ENCODE measurements around the gene INHBC.
"Not testable (repeated sequence)": the region's sequence is repeated elsewhere in the genome, so short reads cannot be mapped to it uniquely, and the experiment has no call there.

INHBC gene

DNA sequence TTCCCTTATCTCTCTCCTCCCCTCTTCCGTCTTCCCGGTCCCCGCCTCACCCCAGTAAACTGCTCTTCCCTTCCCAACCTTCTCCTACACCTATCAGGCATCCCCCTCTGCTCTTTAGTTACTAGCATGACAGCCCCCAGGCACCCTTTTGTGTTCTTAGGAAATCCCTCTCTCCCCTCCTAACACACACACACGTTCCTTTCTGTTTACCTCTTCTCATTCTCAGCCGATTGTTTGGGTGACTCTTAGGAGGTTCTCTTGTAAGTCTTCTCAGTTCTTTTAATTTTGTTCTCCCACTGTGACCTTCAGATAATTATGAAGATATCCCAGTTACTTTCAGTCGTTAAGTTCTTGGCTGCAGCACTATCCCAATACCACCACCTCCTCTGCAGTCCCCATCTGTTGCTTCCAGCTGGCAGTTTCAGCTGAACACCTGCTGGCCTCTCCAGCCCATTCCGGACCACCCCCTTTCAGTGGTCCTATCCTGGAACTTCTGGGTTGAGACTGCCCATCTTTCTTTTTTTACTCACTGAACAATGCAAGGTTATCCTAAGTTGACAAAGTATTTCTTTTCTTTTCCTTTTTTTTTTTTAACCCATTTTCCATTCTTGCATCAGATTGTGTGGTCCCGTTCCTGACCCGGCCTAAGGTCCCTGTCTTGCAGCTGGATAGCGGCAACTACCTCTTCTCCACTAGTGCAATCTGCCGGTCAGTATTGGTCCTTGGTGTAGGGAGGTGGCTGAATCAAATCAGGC is 54.0 kb downstream of the INHBC start:
- no peak for DNase-seq

DNA sequence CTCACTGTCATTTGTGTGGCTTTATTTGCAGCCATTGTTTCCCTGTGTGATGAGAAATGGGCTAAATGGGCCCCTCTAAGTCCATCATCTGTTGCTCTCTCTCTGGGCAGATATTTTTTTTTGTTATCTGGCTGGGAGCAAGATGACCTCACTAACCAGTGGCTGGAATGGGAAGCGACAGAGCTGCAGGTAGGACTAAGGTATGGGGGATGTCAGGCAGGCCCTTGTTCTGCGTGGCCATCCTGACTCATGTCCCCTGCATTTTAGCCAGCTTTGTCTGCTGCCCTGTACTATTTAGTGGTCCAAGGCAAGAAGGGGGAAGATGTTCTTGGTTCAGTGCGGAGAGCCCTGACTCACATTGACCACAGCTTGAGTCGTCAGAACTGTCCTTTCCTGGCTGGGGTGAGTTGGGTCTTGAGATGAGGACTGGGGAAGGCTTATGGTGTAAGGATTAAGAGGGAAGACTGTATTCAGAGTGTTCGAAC is 54.6 kb downstream of the INHBC start:
- DNase-seq = no peak

DNA sequence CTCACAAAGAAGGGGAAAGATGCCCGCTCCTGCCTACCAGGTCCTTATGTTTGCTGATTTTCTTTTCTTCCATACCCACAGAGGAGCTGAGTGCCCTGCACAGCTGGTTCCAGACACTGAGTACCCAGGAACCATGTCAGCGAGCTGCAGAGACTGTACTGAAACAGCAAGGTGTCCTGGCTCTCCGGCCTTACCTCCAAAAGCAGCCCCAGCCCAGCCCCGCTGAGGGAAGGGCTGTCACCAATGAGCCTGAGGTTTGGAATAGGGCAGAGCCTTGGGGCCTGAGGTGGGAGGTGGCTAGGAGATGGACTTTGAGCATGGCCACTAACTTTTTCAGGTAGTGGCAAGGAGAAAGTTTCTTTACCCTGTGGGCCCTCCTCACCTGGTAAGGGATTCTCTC is 55.5 kb downstream of the INHBC start:
- no peak for DNase-seq

DNA sequence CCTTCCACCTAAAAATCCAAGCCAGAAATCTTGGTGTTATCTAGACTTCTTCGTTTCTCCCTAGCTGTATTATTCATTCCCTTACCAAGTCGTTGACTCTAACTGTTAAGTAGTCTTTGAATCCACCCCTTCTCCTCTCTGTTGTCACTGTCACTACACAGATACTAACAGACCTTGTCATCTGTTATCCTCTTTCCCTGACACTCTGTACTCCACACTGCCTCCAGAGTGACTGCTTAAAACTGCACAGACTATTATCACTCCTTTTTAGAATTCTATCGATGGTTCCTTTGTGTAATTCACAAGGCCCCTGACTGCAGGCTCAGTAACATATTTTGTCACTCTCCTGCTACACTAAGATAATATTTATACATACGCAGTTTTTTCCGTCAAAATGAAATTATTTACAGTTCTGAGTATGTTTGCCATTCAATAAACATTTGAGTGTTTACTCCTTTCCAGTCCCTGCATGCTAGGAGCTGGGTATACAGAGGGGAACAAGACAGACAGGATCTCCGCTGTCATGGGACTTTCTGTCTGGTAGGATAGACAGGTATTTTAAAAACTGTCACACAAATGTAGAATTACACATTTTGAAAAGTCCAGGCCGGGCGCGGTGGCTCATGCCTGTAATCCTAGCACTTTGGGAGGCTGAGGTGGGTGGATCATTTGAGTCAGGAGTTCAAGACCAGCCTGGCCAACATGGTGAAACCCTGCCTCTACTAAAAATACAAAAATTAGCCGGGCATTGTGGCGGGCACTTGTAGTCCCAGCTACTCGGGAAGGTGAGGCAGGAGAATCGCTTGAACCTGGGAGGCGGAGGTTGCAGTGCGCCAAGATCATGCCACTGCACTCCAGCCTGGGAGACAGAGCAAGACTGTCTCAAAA is 57.1 kb downstream of the INHBC start:
- no peak for DNase-seq

DNA sequence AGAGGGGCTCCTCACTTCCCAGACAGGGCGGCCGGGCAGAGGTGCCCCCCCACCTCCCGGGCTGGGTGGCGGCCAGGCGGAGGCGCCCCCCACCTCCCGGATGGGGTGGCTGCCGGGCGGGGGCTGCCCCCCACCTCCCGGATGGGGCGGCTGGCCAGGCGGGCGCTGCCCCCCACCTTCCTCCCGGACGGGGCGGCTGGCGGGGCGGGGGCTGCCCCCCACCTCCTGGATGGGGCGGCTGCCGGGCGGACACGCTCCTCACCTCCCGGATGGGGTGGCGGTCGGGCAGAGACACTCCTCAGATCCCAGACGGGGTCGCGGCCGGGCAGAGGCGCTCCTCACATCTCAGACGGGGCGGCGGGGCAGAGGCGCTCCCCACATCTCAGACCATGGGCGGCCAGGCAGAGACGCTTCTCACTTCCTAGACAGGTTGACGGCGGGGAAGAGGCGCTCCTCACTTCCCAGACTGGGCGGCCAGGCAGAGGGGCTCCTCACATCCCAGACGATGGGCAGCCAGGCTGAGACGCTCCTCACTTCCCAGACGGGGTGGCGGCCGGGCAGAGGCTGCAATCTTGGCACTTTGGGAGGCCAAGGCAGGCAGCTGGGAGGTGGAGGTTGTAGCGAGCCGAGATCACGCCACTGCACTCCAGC is 60.6 kb downstream of the INHBC start:
- not testable (repeated sequence) for DNase-seq

DNA sequence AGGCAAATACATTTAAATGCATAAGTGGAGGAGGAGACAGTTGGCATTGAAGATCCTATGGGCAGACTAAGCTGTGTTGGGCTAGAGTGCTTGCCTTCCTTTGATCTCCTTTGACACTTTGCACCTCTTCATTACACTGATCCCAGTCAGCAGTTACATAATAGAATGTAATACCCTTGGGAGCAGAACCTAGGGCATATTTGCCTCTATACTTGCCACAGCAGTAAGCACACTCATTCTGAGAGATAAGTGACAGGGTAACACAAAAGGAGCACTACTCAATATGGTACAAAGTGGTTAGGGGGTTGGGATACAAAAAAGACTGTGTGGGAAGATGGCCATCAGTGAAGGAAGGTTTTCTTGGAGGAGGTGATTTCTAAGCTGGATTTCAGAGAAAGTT is 62.2 kb downstream of the INHBC start:
- no peak for DNase-seq

DNA sequence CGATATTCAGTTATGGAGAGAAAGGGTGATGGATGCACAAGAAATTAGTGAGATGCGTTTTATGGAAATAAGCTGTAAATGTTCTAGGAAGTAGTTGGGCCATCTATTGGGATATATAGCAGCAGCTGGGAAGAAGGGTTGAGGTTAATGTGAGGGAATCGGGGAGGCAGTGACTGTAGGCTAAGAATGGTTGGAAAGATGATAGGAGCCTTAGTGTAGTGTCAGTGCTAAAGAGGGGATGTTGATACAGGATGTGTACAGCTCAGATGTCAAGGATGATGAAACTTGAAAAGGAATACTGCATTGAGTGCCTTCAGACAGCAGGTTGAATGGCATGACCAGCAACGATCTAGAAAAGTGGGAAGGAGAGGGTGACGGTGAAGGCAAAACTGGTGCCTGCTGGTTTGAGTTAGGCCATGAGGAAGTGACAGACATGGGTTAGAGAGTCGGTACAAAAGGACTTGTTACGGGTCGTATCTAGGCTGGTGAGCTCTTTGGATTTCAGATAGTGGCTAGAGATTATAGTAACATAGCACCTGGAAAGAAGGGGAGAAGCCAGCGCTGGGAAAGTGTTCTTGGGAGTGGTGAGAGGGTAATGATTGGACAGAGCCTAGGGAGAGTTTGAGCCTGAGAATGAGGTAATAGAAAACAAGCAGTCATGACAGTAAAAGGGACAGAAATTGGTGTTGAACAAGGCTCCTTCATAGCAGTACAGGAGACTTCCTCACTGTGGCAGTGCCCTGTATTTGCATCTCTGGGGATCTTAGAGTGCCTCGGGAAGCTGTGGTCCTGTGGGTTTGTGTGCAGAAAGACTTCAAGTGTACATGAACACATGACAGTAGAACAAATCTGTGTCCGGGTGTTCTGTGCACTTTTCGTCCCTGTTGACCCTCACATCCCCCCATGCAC is 62.9 kb downstream of the INHBC start:
- DNase-seq = no peak

DNA sequence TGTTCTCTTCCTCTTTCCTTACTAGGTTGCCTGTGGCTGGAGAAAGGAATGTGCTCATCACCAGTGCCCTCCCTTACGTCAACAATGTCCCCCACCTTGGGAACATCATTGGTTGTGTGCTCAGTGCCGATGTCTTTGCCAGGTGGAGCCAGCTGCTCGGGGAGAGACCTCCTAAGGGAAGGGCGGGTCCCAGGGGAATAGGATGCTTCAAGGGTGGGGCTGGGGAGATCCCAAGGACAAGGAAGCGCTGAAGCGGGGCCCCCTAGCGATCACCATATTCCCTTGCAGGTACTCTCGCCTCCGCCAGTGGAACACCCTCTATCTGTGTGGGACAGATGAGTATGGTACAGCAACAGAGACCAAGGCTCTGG is 63.5 kb downstream of the INHBC start:
- DNase-seq = no peak

DNA sequence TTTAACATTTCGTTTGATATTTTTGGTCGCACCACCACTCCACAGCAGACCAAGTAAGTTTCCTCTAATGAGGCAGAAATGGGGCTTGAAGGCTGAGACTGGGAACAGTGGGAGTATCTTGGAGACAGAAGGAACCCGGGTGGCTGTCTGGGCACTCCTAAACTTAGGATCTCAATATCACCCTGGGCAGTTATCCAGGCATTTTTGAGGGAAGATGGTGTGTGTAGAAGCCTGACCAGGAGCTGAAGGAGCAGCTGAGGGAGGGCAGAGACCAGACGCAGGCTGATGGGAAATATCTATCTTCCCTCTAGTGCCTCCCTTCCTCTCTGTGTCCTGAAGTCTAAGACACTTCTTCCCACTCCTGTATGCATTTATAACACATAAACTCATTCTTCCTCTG is 64.0 kb downstream of the INHBC start:
- no peak for DNase-seq

DNA sequence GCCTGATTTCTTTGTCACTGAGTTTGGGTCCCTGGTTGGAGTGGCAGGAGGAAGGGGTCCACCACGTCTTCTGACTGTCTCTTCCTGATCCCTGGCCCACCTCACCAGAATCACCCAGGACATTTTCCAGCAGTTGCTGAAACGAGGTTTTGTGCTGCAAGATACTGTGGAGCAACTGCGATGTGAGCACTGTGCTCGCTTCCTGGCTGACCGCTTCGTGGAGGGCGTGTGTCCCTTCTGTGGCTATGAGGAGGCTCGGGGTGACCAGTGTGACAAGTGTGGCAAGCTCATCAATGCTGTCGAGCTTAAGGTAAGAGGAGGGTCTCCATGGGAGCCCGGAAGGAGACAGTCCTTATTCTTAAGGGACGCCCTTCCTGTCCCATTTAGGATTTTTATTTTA is 65.6 kb downstream of the INHBC start:
- DNase-seq = no peak
